ENCODE results near the gene THRAP3.
"Not testable (repeated sequence)": the region's sequence is repeated elsewhere in the genome, so short reads cannot be mapped to it uniquely, and the experiment has no call there.

Gene THRAP3

DNA sequence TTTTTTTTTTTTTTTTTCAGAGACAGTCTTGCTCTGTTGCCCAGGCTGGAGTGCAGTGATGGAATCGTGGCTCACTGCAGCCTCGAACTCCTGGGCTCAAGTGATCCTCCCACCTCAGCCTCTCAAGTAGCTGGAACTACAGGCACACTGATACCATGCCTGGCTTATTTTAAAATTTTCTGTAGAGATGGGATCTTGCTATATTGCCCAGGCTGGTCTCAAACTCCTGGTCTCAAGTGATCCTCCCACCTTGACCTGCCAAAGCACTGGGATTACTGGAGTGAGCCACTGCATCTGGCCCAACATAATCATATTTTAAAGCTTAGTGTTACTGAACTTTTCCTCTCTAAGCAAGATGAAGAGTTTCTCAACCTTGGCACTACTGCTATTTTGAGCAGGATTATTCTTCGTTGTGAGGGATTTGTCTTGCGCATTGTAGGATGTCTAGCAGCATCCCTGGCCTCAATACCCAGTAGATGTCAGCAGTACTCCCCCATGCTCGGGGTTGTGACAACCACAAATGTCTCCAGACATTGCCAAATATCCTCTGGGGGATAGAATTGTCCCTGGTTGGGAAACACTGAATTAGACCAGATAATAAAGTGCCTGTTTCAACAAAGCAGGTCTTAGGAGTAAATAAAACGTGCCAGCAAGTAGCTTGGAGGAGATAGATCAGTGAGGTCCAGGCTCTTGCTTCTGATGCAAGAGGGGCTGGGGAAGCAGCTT lies 15.1 kb upstream of the THRAP3 start:
- no peak for DNase-seq

DNA sequence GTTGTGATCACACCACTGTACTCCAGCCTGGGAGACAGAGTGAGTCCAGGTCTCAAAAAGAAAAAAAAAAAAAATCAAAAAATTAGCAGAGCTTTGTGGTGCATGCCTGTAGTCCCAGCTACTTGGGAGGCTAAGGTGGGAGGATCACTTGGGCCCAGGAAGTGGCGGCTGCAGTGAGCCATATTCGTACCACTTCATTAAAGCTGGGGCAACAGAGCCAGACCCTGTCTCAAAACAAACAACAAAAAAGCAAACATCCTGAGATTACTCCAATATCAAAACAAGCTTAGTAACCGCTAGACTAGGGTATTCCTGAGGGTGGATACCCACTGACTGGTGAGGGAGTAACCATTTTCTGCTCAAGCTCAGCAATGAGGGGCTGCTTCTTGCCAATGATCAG lies 12.9 kb upstream of the THRAP3 start:
- DNase-seq = no peak

DNA sequence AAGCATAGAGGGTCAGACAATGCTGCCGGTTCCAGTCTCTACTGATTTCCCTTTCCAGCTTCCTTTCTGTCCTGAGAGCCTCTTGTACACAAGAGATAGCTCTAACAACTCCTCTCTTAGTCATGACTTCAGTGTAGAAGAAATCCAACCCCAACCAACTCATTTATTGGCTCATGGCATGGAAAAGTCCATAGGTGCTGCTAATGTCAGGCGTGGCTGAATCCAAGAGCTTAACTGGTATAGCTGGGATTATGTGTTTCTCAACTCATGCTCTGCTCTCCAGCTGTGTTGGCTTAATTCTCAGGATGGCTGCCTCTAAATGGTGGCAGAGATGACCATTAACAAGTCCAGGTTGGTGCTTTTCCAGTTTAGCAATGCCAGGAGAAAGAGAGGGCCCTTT lies 12.4 kb upstream of the THRAP3 start:
- no peak for DNase-seq

DNA sequence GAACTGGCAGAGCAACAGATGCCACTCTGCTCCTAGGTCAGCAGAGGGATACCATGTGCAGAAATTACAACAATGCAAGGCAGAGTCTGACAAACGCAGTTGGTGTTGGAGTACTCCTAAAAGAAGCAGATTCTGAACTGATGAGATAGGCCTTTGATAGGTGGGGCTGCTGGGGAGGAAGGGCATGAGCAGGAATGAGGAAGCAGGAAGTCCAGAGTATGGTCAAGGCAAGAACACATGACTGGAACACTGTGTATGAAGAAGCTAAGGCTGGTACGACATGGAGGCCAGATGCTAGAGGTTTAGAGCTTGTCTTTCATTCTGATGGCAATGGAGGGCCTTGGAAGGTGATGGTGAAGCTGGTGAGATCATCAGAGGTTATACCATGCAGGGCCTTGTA lies 11.5 kb upstream of the THRAP3 start:
- no peak for DNase-seq

DNA sequence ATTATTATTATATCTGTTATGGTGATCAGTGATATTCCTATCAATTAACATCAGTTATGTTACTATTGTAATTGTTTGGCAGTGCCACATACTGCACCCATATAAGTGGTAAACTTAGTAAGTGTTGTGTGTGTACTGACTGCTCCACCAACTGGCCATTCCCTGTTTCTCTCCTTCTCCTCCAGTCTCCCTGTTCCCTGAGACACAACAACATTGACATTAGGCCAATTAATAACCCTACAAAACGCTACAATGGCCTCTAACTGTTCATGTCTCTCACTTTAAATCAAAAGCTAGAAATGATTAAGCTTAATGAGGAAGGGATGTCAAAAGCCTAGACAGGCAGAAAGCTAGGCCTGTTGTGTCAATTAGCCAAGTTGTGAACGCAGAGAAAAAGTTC lies 6.6 kb upstream of the THRAP3 start:
- DNase-seq = no peak

DNA sequence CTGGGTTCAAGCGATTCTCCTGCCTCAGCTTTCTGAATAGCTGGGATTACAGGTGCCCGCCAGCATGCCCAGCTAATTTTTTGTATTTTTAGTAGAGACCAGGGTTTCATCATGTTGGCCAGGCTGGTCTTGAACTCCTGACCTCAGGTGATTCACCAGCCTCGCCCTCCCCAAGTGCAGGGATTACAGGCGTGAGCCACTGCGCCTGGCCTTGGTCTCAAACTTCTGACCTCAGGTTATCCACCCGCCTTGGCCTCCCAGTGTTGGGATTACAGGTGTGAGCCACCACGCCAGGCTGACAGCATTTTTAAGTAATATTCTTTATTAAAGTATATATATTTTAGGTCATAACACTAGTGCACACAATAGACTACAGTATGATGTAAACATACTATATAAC lies 2.3 kb upstream of the THRAP3 start:
- DNase-seq = not testable (repeated sequence)

DNA sequence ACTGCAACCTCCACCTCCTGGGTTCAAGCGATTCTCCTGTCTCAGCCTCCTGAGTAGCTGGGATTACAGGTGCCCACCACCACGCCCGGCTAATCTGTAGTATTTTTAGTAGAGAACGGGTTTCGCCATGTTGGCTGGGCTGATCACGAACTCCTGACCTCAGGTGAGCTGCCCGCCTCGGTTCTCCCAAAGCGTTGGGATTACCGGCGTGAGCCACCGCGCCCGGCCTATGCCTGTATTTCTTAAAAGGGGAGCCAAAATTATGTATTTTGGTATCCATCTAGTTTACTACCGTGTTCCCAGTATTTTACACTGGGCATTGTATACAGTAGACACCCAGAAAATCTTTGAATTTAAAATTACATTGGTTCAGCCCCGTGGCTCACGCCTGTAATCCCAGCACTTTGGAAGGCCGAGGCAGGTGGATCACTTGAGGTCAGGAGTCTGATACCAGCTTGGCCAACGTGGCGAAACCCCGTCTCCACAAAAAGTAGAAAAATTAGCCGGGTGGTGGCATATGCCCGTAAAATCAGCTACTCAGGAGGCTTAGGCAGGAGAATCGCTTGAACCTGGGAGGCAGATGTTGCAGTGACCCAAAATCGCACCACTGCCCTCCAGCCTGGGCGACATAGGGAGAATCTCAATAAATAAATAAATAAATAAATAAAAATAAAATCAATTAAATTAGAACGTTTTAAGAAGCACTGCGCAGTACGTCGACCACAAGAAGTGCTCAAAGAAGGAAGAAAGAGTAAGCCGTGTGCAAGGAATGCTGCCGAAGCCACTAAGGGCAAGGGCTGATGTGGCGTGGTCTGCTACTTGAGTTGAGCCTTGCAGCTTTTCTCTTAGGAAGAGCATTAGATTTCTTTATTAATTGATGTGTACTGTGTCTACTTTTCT lies 1.5 kb upstream of the THRAP3 start:
- no peak for DNase-seq

DNA sequence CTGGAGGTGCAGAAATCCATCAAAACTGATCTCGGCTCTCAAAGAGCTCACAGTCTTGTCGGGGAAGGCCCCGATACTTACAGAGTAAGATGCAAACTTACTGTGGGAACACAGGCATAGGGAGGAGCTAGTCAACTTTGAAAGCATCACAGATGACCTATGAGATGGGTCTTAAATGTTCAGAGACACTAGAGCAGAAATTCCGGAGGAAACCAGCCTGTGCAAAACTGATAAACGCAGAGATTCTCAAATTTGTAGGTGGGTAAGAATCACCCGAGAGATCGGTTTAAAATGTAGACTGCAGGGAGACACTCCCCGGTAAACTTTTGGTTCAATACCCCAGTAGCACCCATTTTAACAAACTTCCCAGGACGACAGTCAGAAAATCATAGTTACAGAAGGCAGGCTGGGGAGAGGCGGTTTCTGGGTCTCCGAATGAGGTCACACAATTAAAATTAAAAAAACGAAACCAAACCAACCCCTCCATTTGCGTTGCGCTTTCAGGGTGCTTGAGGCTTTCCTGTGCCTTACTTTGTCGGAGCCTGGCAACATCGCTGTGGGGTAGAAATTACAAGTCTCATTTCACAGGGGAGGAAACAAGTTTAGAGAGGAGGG lies 755 bp upstream of the THRAP3 start:
- peak; percentile 42 for DNase-seq

DNA sequence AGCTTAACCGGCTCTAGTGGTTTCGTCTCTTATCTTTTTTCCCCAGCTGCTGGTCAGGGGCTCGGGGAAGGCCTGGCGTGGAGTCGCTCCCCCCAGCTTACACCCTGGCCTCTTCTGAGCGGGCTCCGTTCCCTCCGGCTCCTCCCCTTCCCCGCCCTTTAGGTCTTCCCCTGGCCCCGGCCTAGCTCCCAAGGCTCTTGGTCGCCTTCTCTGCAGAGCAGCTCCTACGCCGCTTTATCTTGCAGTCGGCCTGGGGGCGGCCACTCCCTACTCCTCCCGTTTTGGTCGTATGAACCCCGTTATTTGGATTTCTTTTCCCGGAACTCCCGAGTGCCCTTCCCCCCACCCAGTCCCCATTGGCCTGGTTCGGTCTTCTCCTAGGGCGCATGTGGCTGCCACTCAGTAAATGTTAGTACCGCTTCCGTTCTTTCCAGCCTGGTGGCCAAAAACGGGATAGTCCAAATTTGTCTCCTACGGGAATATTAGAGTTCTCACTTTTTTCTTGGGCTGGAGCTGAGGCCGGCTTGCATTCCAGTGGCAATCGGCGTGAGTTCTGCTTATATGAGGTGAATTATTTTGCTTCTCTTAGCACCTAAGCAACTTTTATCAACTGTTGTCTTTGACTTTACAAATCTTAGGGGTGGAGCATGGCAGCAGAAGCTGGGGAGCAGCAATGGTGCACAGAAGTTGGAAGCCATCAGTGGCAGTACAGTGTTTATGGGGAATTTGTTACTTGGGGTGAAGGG lies 467 bp downstream of the THRAP3 start:
- no peak for DNase-seq

DNA sequence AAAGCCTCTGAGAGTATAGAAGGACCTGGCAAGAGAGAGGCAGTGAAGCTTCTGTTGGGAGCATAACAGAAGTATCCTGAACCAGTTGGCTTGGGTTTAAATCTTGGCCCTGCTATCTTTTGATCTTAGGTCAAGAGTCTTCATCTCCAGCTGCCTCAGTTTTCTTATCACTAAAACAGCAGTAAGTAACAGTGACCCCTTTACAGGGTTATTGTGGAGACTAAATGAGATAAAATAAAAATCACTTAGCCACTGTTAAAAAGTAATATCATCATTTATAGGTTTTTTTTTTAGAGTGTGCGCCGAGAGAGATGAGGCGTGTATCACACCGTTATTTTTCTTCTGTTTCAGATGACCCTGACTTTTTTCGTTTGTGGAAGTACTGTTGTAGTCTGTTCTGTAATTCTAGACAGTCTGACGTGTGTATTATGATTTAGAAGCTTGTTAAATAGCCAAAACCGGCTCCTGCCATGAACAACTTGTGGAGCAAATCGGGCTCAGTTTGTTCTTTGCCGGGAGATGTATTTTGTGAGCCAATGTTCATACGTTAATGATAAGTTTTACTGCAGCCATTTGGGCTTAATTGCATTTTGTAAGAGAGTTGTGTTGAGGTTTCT lies 1.1 kb downstream of the THRAP3 start:
- no peak for DNase-seq

DNA sequence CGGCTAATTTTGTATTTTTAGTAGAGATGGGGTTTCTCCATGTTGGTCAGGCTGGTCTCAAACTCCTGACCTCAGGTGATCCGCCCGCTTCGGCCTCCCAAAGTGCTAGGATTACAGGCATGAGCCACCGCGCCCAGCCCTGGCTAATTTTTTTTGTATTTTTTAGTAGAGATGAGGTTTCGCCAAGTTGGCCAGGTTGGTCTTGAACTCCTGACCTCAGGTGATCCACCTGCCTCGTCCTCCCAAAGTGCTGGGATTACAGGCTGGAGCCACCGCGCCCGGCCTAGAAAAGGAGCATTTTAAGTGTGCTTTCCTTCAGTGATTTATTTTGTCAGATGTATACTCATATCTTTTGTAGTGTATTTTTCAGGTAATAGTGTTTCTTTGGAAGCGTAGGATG lies 6.0 kb downstream of the THRAP3 start:
- DNase-seq = not testable (repeated sequence)

DNA sequence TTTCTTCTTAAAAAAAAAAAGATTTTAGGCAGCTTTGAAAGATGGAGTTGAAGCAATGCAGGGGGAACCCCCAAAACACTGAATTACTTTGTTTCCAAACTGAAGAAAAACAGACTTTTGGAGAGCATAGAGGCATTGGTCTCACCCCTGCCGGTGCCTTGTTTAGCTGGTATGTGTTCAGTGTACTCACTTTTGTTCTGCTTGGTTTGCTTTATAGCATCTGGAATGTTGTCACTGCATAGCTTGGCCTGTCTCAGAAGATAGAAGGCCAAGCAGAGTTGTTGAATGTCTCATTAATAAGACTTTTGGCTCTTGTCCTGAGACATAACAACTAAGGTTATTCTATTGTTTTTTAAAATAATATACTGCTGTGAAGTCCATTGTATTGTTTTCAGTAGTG lies 6.9 kb downstream of the THRAP3 start:
- no peak for DNase-seq

DNA sequence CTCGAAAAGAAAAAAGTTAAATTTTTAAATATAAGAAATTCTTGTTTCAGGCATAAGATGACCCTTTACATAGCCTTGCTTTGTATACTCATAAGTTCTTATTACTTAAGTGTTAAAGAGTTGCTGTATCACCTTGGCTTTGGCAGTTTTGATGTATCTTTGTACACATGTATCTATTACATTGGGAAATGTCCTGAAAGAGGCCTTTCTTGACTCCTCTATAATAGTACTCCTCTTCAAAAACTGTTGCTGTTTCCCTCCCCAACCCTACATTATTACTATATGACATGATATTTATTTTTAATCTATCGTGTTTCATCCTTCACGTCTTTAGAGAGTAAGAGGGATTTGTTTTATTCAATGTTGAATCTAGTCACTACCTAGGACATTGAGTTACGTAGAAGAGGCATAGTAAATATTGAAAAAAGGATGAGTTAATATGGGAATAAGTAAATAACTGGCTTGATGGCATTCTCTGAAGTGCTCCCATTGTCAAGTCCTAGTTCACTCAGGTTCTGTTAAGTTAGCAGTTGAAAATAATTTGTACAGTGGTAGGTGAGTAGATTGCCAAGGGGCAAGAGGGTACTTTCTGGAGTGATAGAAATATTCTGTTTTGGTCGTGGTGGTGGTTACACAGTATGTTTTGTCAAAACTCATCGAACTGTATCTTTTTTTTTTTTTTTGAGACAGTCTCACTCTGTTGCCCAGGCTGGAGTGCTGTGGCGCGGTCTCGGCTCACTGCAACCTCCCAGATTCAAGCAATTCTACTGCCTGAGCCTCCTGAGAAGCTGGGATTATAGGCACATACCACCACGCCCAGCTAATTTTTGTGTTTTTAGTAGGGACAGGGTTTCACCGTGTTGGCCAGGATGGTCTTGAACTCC lies 8.2 kb downstream of the THRAP3 start:
- no peak for DNase-seq

DNA sequence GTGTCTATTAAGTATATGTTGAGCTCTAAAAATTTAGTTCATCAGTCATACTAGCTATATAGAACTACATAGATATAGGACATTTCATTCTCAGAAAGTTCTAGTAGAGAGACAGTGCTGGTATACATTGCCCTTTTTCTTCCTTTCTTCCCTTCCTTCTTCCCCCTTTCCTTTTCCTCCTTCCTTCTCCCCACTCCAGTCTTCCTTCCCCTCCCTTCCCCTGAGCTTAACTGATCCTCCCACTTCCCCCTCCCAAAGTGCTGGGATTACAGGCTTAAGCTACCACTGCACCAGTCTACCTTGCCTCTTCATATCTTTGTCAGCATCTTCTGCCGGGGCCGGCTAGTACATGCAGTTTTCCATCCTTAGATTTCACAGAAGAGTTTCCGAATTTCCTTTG lies 12.1 kb downstream of the THRAP3 start:
- no peak for DNase-seq

DNA sequence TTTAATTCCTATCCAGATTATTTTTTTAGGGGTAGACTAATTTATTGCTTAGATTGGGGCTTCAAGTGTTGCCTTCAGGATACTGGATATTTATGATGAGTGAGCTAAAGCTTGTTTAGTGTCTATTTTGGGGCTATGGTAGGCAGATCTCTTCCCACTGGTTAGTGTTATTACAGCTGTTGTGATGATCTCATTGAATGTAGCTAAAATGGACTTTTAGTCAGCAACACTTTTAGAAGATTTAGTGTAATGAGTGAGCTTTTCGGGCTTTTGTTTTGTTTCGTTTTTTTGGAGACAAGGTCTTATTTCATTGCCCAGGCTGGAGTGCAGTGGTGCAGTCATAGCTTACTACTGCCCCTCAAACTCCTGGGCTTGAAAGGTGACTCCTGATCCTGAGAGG lies 14.2 kb downstream of the THRAP3 start:
- DNase-seq = no peak

DNA sequence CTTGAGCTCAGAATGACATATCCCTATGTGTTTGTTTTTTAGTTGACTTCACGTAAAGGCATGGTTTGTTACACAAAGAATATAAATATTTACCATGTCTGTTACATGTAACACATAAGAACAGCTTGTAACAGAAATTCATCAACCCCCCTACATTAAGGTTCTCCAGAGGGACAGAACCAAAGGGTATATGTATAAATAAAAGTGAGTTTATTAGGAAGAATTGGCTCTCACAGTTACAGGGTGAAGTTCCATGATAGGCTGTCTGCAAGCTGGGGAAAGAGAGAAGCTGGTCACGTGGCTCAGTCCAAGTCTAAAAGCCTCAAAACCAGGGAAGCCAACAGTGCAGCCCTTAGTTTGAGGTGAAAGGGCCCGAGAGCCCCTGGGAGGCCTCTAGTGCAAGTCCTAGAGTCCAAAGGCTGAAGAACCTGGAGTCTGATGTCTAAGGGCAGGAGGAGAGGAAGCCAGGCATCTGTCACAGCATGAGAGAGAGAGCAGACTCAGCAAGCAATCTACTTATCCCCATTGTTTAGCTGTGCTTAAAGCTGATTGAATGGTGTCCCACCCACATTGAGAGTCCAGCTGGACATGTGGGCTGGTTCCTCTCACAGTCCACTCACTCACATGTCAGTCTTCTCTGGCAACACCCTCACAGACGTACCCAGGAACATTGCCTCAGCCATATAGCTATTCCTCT lies 15.8 kb downstream of the THRAP3 start:
- no peak for DNase-seq

DNA sequence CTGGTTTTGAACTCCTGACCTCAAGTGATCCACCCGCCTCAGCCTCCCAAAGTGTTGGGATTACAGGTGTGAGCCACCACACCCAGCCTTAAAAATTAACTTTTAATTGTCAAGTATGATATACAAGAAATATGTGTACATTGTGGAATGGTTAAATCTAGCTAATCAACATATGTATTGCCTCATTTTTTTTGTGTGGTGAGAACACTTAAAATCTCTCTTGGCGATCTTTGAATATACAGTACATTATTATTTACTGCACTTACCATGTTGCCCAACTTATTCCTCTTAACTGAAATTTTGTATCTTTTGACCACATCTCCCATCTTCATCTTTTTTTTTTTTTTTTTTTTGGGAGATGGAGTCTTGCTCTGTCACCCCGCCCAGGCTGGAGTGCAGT lies 23.3 kb downstream of the THRAP3 start:
- no peak for DNase-seq

DNA sequence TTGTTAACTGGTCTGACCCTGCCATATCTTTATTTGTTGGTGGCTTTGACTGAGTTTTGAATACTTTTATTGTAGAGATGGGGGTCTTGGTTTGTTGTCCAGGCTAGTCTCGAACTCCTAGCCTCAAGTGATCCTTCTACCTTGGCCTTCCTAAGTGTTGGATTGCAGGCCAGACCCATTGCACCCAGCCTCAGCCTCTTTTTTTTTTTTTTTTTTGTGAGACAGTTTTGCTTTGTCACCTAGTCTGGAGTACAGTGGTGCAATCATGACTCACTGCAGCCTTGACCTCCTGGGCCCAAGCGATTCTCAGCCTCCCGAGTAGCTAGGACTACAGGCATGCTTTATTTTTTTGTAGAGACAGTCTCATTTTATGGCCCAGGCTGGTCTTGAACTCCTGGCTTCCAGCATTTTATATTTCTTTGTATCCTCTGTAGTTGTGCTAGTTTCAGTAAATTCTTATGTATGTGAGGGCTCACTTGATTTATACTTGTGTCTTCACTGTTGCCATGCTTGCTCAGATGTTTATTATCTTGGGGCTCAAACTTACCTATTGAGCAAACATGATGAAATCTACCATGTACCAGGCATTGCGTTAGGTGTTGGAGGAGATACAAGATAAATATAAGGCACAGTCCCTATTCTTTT lies 24.1 kb downstream of the THRAP3 start:
- no peak for DNase-seq

DNA sequence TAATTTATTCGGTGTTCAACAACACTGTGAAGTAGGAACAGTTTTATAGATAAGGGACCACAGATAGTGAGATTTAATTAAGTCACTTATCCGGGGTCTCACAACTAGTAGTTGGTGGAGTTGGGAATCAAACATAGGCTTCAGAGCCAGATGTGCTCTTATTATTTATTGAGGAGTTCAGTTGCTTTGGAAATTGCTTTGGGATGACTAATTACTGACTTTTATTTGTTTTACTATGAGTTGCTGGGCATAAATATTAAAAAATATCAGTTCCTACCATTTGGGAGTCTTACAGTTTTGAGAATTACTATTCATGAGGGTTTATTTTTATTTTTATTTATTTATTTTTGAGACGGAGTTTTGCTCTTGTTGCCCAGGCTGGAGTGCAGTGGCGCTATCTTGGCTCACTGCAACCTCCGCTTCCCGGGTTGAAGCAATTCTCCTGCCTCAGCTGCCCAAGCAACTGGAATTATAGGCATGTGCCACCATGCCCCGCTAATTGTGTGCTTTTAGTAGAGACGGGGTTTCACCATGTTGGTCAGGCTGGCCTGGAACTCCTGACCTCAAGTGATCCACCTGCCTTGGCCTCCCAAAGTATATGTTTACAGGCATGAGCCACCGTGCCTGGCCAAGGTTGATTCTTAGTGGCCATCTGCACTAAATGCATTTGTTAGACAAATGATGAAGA lies 27.7 kb downstream of the THRAP3 start:
- no peak for DNase-seq

DNA sequence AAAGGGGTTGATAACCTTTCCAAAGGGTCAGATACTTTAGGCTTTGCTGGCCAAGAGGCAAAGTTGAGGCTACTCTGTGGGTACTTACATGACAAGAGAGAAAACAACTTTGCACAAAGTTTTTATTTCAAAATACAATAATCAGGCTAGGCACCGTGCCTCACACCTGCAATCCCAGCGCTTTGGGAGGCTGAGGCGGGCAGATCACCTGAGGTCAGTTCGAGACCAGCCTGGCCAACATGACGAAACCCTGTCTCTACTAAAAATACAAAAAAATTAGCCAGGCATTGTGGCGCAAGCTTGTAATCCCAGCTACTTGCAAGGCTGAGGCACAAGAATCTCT lies 28.2 kb downstream of the THRAP3 start:
- DNase-seq = not testable (repeated sequence)
